NCI-H2081 treated with DMSO at 0.1 percent for 48 hours (cell line): Measurements from ENCODE around the gene RDH11.

Experiments used
- DNase-seq: peaks from one replicate; lab custom pipeline; 2025; lab: John Stamatoyannopoulos, UW

RDH11 gene

GRCh38 chr14:67646131-67646530 is 49.4 kb downstream of the RDH11 start:
- no peak for DNase-seq

- DNase-seq: no peak
Measured at GRCh38 chr14:67645414-67645813, 50.1 kb downstream of the RDH11 start.

GRCh38 chr14:67644428-67644827 is 51.1 kb downstream of the RDH11 start:
- no peak for DNase-seq

GRCh38 chr14:67643713-67644112 is 51.9 kb downstream of the RDH11 start:
- no peak for DNase-seq

- DNase-seq: no peak
Measured at GRCh38 chr14:67641902-67642749, 53.4 kb downstream of the RDH11 start.

GRCh38 chr14:67641480-67641879 is 54.1 kb downstream of the RDH11 start:
- DNase-seq: no peak

GRCh38 chr14:67638642-67639041 is 56.9 kb downstream of the RDH11 start:
- no peak for DNase-seq

- no peak for DNase-seq
Measured at GRCh38 chr14:67636361-67636919, 59.1 kb downstream of the RDH11 start.

- DNase-seq: no peak
Measured at GRCh38 chr14:67633451-67634147, 62.0 kb downstream of the RDH11 start.

- DNase-seq: no peak
Measured at GRCh38 chr14:67630938-67631337, 64.6 kb downstream of the RDH11 start.

- no peak for DNase-seq
Measured at GRCh38 chr14:67630186-67630585, 65.4 kb downstream of the RDH11 start.

- DNase-seq: no peak
Measured at GRCh38 chr14:67627519-67627918, 68.0 kb downstream of the RDH11 start.
